H9 (cell line): ENCODE data around the gene CDH22. TPM values are rescaled to one million over a fixed set of nuclear protein-coding genes. Genes with fewer than 3 reads are reported as not detected.

ENCODE experiments used
- DNase-seq: peaks from one replicate; pipeline ENCODE4 v3.0.0-alpha.2; 2017
- H2AFZ ChIP-seq: one replicate; pipeline ENCODE4 v1.6.1; 2013; ENCODE audit warnings: mild to moderate bottlenecking, low read length, control low read depth, moderate library complexity
- H2AK5ac ChIP-seq: 2 replicates; pipeline ENCODE4 v1.6.1; 2013; ENCODE audit warnings: low read length, control low read depth, mixed read lengths; ENCODE audit not compliant: insufficient read length
- H2BK120ac ChIP-seq: one replicate; pipeline ENCODE4 v1.6.1; 2013; ENCODE audit warnings: low read depth, mild to moderate bottlenecking, low read length, control low read depth, inconsistent platforms; ENCODE audit not compliant: poor library complexity, severe bottlenecking
- H2BK12ac ChIP-seq: 2 replicates; pipeline ENCODE4 v1.6.1; 2013; ENCODE audit warnings: low read length, control low read depth, mixed read lengths, low read depth; ENCODE audit not compliant: insufficient read length
- H2BK15ac ChIP-seq: 2 replicates; pipeline ENCODE4 v1.6.1; 2013; ENCODE audit warnings: low read depth, low read length, control low read depth
- H2BK20ac ChIP-seq: one replicate; pipeline ENCODE4 v1.6.1; 2013; ENCODE audit warnings: low read depth, mild to moderate bottlenecking, low read length, control low read depth, inconsistent platforms; ENCODE audit not compliant: poor library complexity, severe bottlenecking
- H2BK5ac ChIP-seq: 2 replicates; pipeline ENCODE4 v1.6.1; 2013; ENCODE audit warnings: low read length, control low read depth, mixed read lengths; ENCODE audit not compliant: insufficient read length
- H3K14ac ChIP-seq: 2 replicates; pipeline ENCODE4 v1.6.1; 2013; ENCODE audit warnings: low read length, control low read depth; ENCODE audit not compliant: insufficient read depth
- H3K18ac ChIP-seq: 2 replicates; pipeline ENCODE4 v1.6.1; 2013; ENCODE audit warnings: low read depth, mild to moderate bottlenecking, mixed read lengths, low read length, control low read depth; ENCODE audit not compliant: insufficient read length
- H3K23ac ChIP-seq: 2 replicates; pipeline ENCODE4 v1.6.1; 2013; ENCODE audit warnings: low read length, control low read depth, mixed read lengths, low read depth; ENCODE audit not compliant: insufficient read length
- H3K23me2 ChIP-seq: 2 replicates; pipeline ENCODE4 v1.6.1; 2013; ENCODE audit warnings: low read depth, mild to moderate bottlenecking, mixed read lengths, low read length, control low read depth; ENCODE audit not compliant: insufficient read length, poor library complexity, severe bottlenecking
- H3K27ac ChIP-seq: 2 replicates; pipeline ENCODE4 v1.5.1; 2013; ENCODE audit warnings: low read length, control low read depth, mixed read lengths, low read depth; ENCODE audit not compliant: insufficient read length
- H3K27me3 ChIP-seq: 2 replicates; pipeline ENCODE4 v1.6.1; 2013; ENCODE audit warnings: low read length, control low read depth, inconsistent platforms; ENCODE audit not compliant: insufficient read depth
- H3K4ac ChIP-seq: 2 replicates; pipeline ENCODE4 v1.6.1; 2013; ENCODE audit warnings: low read depth, mild to moderate bottlenecking, control low read depth, inconsistent platforms, low read length, moderate library complexity
- H3K4me1 ChIP-seq: 2 replicates; pipeline ENCODE4 v1.6.1; 2013; ENCODE audit warnings: low read length, control low read depth, inconsistent platforms; ENCODE audit not compliant: insufficient read depth
- H3K4me2 ChIP-seq: 2 replicates; pipeline ENCODE4 v1.6.1; 2013; ENCODE audit warnings: low read length, control low read depth, mixed read lengths; ENCODE audit not compliant: insufficient read length, insufficient read depth
- H3K56ac ChIP-seq: 2 replicates; pipeline ENCODE4 v1.6.1; 2013; ENCODE audit warnings: low read depth, mild to moderate bottlenecking, mixed read lengths, low read length, control low read depth; ENCODE audit not compliant: insufficient read length
- H3K79me1 ChIP-seq: 2 replicates; pipeline ENCODE4 v1.6.1; 2013; ENCODE audit warnings: low read depth, mild to moderate bottlenecking, moderate library complexity, low read length, control low read depth, inconsistent platforms; ENCODE audit not compliant: insufficient read depth, poor library complexity, severe bottlenecking
- H3K79me2 ChIP-seq: 2 replicates; pipeline ENCODE4 v1.6.1; 2013; ENCODE audit warnings: low read length, control low read depth, inconsistent platforms; ENCODE audit not compliant: insufficient read depth
- H3K9ac ChIP-seq: 2 replicates; pipeline ENCODE4 v1.6.1; 2013; ENCODE audit warnings: low read length, control low read depth, mixed read lengths; ENCODE audit not compliant: insufficient read length; ENCODE audit errors: extremely low read depth
- H3K9me3 ChIP-seq: one replicate; pipeline ENCODE4 v1.6.1; 2013; ENCODE audit warnings: low read depth, low read length, inconsistent platforms; ENCODE audit not compliant: control insufficient read depth
- H3T11ph ChIP-seq: one replicate; pipeline ENCODE4 v1.6.1; 2013; ENCODE audit warnings: mild to moderate bottlenecking, low read length, control low read depth, inconsistent platforms
- H4K20me1 ChIP-seq: one replicate; pipeline ENCODE4 v1.6.1; 2013; ENCODE audit not compliant: control insufficient read depth, insufficient read length, insufficient read depth
- H4K5ac ChIP-seq: 2 replicates; pipeline ENCODE4 v1.6.1; 2013; ENCODE audit warnings: low read depth, mild to moderate bottlenecking, mixed read lengths, low read length, control low read depth; ENCODE audit not compliant: insufficient read length
- H4K8ac ChIP-seq: replicated peaks from 2 replicates; pipeline ENCODE4 v1.6.1; 2013; ENCODE audit warnings: low read length, control low read depth, mixed read lengths, low read depth; ENCODE audit not compliant: insufficient read length
- H4K91ac ChIP-seq: 2 replicates; pipeline ENCODE4 v1.6.1; 2013; ENCODE audit warnings: low read depth, mild to moderate bottlenecking, moderate library complexity, mixed read lengths, low read length, control low read depth; ENCODE audit not compliant: insufficient read length
- H3K27ac Mint-ChIP-seq, 3 experiments: 2 replicates in 2 of 3; 3 replicates in 1 of 3; pipeline ENCODE4 v1.8.0; 2020 to 2021; ENCODE audit warnings: mixed read lengths in 3 of 3, mild to moderate bottlenecking in 1 of 3, moderate library complexity in 1 of 3
- H3K27me3 Mint-ChIP-seq: 2 replicates; pipeline ENCODE4 v1.8.0; 2021; ENCODE audit warnings: low read depth, mild to moderate bottlenecking, moderate library complexity, mixed read lengths
- H3K36me3 Mint-ChIP-seq, 3 experiments: 2 replicates in 2 of 3; 3 replicates in 1 of 3; pipeline ENCODE4 v1.8.0; 2020 to 2021; ENCODE audit warnings: low read depth in 3 of 3, mixed read lengths in 3 of 3; ENCODE audit not compliant: insufficient read depth in 1 of 3
- H3K4me1 Mint-ChIP-seq, 2 experiments: 2 replicates each; pipeline ENCODE4 v1.8.0; 2020; ENCODE audit warnings: mixed read lengths in 2 of 2
- H3K4me3 Mint-ChIP-seq, 2 experiments: 2 replicates in 1 of 2; 3 replicates in 1 of 2; pipeline ENCODE4 v1.8.0; 2020 to 2021; ENCODE audit warnings: mild to moderate bottlenecking in 2 of 2, mixed read lengths in 2 of 2, moderate library complexity in 1 of 2
- H3K9me3 Mint-ChIP-seq, 2 experiments: 2 replicates in 1 of 2; 3 replicates in 1 of 2; pipeline ENCODE4 v1.8.0; 2020; ENCODE audit warnings: mild to moderate bottlenecking in 2 of 2, mixed read lengths in 2 of 2, moderate library complexity in 1 of 2
- WGBS: extraction: QIAGEN DNeasy Blood & Tissue Kit; methylation state at CpG from one replicate; pipeline ENCODE4 v1.1.7; 2013; ENCODE audit warnings: missing lambda C conversion rate, low lambda C conversion rate, mixed read lengths; ENCODE audit not compliant: insufficient read length; ENCODE audit errors: extremely low coverage; 5-methylcytosine and 5-hydroxymethylcytosine counted together
- total RNA-seq: library from RNA; stranded (reverse); gene quantifications from 2 replicates; pipeline ENCODE4 v1.2.1, GENCODE V29; 2021
- TF ChIP-seq, protein P1 (sequence below): fragments of 200-600 bp; sonication (generic); conservative IDR thresholded peaks from 3 replicates; pipeline ENCODE4 v1.8.0; 2021; ENCODE audit warnings: antibody characterized with exemption, mild to moderate bottlenecking

Gene CDH22
- total RNA-seq, 1 experiment from 2014 or later, result not detected

DNA sequence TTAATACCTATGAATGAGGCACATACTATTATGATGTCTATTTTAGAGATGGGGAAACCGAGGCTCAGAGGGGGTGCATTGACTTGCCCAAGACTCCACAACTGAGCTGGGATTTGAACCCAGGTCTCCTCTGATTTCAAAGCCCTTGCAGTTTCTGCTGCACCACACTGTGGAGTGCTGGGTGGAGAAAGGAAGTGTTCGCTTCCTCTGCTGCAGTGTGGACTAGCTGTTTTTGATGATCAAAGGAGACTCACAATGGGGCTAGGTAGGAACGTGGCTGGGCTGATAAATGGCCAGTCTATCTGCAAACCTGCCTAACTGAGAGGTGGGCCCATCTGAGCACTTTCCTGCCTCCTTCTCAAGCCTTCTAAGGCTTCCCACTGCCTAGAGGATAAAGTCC is 102.9 kb downstream of the CDH22 start:
- H3K23ac ChIP-seq, result no peak overlapping the region
- H3K27ac ChIP-seq, result no peak overlapping the region
- no peak overlapping the region for H2BK15ac ChIP-seq
- TF ChIP-seq, protein P1, sequence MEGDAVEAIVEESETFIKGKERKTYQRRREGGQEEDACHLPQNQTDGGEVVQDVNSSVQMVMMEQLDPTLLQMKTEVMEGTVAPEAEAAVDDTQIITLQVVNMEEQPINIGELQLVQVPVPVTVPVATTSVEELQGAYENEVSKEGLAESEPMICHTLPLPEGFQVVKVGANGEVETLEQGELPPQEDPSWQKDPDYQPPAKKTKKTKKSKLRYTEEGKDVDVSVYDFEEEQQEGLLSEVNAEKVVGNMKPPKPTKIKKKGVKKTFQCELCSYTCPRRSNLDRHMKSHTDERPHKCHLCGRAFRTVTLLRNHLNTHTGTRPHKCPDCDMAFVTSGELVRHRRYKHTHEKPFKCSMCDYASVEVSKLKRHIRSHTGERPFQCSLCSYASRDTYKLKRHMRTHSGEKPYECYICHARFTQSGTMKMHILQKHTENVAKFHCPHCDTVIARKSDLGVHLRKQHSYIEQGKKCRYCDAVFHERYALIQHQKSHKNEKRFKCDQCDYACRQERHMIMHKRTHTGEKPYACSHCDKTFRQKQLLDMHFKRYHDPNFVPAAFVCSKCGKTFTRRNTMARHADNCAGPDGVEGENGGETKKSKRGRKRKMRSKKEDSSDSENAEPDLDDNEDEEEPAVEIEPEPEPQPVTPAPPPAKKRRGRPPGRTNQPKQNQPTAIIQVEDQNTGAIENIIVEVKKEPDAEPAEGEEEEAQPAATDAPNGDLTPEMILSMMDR, result no peak
- H3K79me1 ChIP-seq, result no peaks in the 10 kb centered on the region
- H4K5ac ChIP-seq, result no peak overlapping the region
- no peak overlapping the region for H2AFZ ChIP-seq
- Mint-ChIP-seq H3K4me1 (peaks cover 17 to 43% of the 10 kb centered on the region in 2 experiments), H3K36me3 (no peaks in the 10 kb centered on the region), H3K27me3 (peaks cover 12% of the 10 kb centered on the region), H3K4me3 (no peak overlapping the region), H3K27ac (no peak overlapping the region), H3K9me3 (no peaks in the 10 kb centered on the region; a peak in 1 of 5 replicates)
- H3K23me2 ChIP-seq, result no peaks in the 10 kb centered on the region
- no peak overlapping the region for H3K18ac ChIP-seq
- no peaks in the 10 kb centered on the region for H3K9me3 ChIP-seq
- H3K4me1 ChIP-seq, result peaks cover 6% of the 10 kb centered on the region; the same call in 1 of the 2 replicates
- H3K14ac ChIP-seq, result no peak overlapping the region
- H4K8ac ChIP-seq, result no peak overlapping the region
- H3T11ph ChIP-seq, result no peak overlapping the region
- no peaks in the 10 kb centered on the region for H3K79me2 ChIP-seq
- H3K27me3 ChIP-seq, result no peaks in the 10 kb centered on the region
- DNase-seq, result no peak
- H2AK5ac ChIP-seq, result no peak overlapping the region
- H3K56ac ChIP-seq, result no peak overlapping the region
- no CpG with 5 or more reads among the region's 3 CpGs for WGBS
- H3K4me2 ChIP-seq, result no peak overlapping the region
- H2BK120ac ChIP-seq, result no peak overlapping the region
- H3K9ac ChIP-seq, result no peak overlapping the region
- no peak overlapping the region for H2BK5ac ChIP-seq
- no peak overlapping the region for H4K91ac ChIP-seq
- H2BK20ac ChIP-seq, result no peak overlapping the region
- H4K20me1 ChIP-seq, result no peaks in the 10 kb centered on the region
- H2BK12ac ChIP-seq, result no peak overlapping the region
- H3K4ac ChIP-seq, result no peak overlapping the region
